Osteoblast (primary cell): ENCODE measurements around the gene RDH16. TPM values are rescaled to one million over a fixed set of nuclear protein-coding genes. Genes with fewer than 3 reads are reported as not detected.

Experiments
- DNase-seq: peaks from one replicate; pipeline ENCODE4 v3.0.0; 2011; ENCODE audit warnings: low spot score, mixed read lengths; ENCODE audit not compliant: insufficient read length; ENCODE audit errors: missing footprints
- H2AFZ ChIP-seq: 2 replicates; pipeline ENCODE4 v1.6.0; 2011; ENCODE audit warnings: mild to moderate bottlenecking, low read length
- H3K27ac ChIP-seq: 2 replicates; pipeline ENCODE4 v1.5.1; 2011; ENCODE audit warnings: mild to moderate bottlenecking, low read depth, low read length, moderate library complexity
- H3K27me3 ChIP-seq: 2 replicates; pipeline ENCODE4 v1.6.0; 2012; ENCODE audit warnings: mild to moderate bottlenecking, control low read depth, inconsistent platforms, low read length, moderate library complexity; ENCODE audit not compliant: insufficient read depth
- H3K36me3 ChIP-seq: 2 replicates; pipeline ENCODE4 v1.5.1; 2011; ENCODE audit warnings: mild to moderate bottlenecking, low read length, control low read depth, moderate library complexity; ENCODE audit not compliant: insufficient read depth
- H3K4me1 ChIP-seq: 2 replicates; pipeline ENCODE4 v1.5.1; 2011; ENCODE audit warnings: mild to moderate bottlenecking, low read length, control low read depth, moderate library complexity; ENCODE audit not compliant: insufficient read depth
- H3K4me2 ChIP-seq: 2 replicates; pipeline ENCODE4 v1.6.0; 2011; ENCODE audit warnings: mild to moderate bottlenecking, low read length; ENCODE audit not compliant: insufficient read depth
- H3K4me3 ChIP-seq: fragments of 200-600 bp; sonication (generic); 3 replicates; pipeline ENCODE4 v1.5.1; 2012; ENCODE audit warnings: mild to moderate bottlenecking, low read length, inconsistent platforms; ENCODE audit not compliant: insufficient read depth
- H3K79me2 ChIP-seq: 2 replicates; pipeline ENCODE4 v1.6.0; 2012; ENCODE audit warnings: mild to moderate bottlenecking, low read length, control low read depth, inconsistent platforms; ENCODE audit not compliant: insufficient read depth
- H3K9me3 ChIP-seq: 2 replicates; pipeline ENCODE4 v1.5.1; 2011; ENCODE audit warnings: low read depth, low read length, control low read depth
- H4K20me1 ChIP-seq: 2 replicates; pipeline ENCODE4 v1.6.0; 2012; ENCODE audit warnings: mild to moderate bottlenecking, low read length, control low read depth; ENCODE audit not compliant: insufficient read depth
- total RNA-seq: library from RNA; depleted of rRNA; stranded (reverse); fragments of >200 nt; gene quantifications from 2 replicates; pipeline ENCODE4 v1.2.3, GENCODE V29; 2012
- TF ChIP-seq, protein P1 (sequence below): IDR thresholded peaks from 2 replicates; pipeline ENCODE4 v1.5.1; 2011; ENCODE audit warnings: mild to moderate bottlenecking, low read depth, low read length, moderate library complexity; ENCODE audit errors: extremely low read depth

RDH16 gene, protein sequence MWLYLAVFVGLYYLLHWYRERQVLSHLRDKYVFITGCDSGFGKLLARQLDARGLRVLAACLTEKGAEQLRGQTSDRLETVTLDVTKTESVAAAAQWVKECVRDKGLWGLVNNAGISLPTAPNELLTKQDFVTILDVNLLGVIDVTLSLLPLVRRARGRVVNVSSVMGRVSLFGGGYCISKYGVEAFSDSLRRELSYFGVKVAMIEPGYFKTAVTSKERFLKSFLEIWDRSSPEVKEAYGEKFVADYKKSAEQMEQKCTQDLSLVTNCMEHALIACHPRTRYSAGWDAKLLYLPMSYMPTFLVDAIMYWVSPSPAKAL
- total RNA-seq, result under 0.01 TPM in 2 replicates

GRCh38 chr12:56957229-56958052 is at the start of gene RDH16:
TSS of gene RDH16 (minus strand) at chr12:56957608. CDS start at chr12:56957462, 146 bp downstream.
- no peak within 1 kb of the TSS for H3K4me3 ChIP-seq
- no peaks in the 10 kb centered on the region for H3K36me3 ChIP-seq
- no peaks in the 10 kb centered on the region for H3K9me3 ChIP-seq
- no peak within 1 kb of the TSS for H3K27ac ChIP-seq
- no peaks in the 10 kb centered on the region for H3K79me2 ChIP-seq
- peaks cover 24% of the 10 kb centered on the region for H3K27me3 ChIP-seq
- no peak within 1 kb of the TSS for H3K4me2 ChIP-seq
- no peaks in the 10 kb centered on the region for H4K20me1 ChIP-seq
- H2AFZ ChIP-seq, result no peak within 1 kb of the TSS
- no peaks in the 10 kb centered on the region for H3K4me1 ChIP-seq
- DNase-seq, result no peak
- TF ChIP-seq, protein P1, sequence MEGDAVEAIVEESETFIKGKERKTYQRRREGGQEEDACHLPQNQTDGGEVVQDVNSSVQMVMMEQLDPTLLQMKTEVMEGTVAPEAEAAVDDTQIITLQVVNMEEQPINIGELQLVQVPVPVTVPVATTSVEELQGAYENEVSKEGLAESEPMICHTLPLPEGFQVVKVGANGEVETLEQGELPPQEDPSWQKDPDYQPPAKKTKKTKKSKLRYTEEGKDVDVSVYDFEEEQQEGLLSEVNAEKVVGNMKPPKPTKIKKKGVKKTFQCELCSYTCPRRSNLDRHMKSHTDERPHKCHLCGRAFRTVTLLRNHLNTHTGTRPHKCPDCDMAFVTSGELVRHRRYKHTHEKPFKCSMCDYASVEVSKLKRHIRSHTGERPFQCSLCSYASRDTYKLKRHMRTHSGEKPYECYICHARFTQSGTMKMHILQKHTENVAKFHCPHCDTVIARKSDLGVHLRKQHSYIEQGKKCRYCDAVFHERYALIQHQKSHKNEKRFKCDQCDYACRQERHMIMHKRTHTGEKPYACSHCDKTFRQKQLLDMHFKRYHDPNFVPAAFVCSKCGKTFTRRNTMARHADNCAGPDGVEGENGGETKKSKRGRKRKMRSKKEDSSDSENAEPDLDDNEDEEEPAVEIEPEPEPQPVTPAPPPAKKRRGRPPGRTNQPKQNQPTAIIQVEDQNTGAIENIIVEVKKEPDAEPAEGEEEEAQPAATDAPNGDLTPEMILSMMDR, result no peak

GRCh38 chr12:57006809-57007475 is 49.5 kb upstream of the RDH16 start:
- no peak for DNase-seq
- peaks cover 29% of the 10 kb centered on the region for H3K4me1 ChIP-seq
- H3K27ac ChIP-seq, result no peak overlapping the region
- H3K36me3 ChIP-seq, result peaks cover 23% of the 10 kb centered on the region
- H3K9me3 ChIP-seq, result no peaks in the 10 kb centered on the region
- peak overlapping the region; percentile 90 for H2AFZ ChIP-seq
- TF ChIP-seq, protein P1, result no peak
- H3K79me2 ChIP-seq, result peaks cover 37% of the 10 kb centered on the region
- H4K20me1 ChIP-seq, result peaks cover 8% of the 10 kb centered on the region
- H3K4me3 ChIP-seq, result peak overlapping the region; percentile 62
- H3K27me3 ChIP-seq, result no peaks in the 10 kb centered on the region
- H3K4me2 ChIP-seq, result peak overlapping the region; percentile 72

DNA sequence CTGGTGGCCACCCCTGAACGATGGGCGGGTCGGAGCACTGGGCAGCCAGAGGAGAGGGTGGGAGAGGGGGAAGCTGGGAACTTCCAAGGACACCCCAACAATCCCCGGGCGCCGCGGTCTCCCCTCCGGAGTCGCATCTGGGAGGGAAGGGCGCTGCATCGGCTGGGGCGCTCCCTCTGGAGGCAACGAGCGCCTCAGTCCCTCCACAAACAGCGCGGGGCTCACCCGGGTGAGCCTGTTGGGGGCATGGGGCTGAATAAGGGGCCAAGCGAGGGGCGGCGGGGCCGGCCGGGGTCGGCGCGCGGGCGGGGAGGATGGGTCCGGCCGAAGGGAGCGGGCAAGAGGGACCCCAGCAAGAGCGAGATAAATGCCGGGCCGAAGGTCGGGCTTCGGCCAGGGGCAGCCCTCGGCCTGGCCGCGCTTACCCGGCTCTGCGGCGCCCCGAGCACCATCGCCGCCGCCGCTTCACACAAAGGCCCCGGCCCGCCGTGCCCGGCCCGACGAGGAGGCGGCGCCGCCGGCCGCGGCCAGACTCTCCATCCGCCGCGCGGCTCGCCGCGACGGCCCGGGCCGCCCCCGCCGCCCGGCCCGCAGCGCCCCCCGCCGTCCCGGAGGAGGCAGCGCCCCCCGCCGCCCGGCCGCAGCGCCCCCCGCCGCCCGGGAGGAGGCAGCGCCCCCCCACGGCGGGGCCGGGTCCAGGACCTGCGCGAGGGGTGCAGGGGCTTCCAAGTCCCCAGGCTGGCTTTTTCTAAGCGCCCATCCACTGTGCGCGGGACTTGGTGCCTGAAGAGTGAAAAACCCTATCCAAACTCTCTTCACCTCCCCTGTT is 48.8 kb upstream of the RDH16 start, which contains the start of gene ZBTB39:
ZBTB39 (minus strand) TSS at position 567 of the 829 bp plus-strand sequence. CDS start 1,629 bp downstream, outside the sequence.
- Histone ChIP-seq H3K4me1 (peaks cover 23% of the 10 kb centered on the region), H2AFZ (peak within 1 kb of the TSS; percentile 90), H3K4me2 (peak within 1 kb of the TSS; percentile 93), H3K27me3 (no peaks in the 10 kb centered on the region), H3K9me3 (no peaks in the 10 kb centered on the region), H3K36me3 (peaks cover 26% of the 10 kb centered on the region), H3K79me2 (peaks cover 41% of the 10 kb centered on the region), H4K20me1 (peaks cover 12% of the 10 kb centered on the region), H3K27ac (peak within 1 kb of the TSS; percentile 18), H3K4me3 (peak within 1 kb of the TSS; percentile 82)
- peak; percentile 99 for DNase-seq
- TF ChIP-seq, protein P1, result peak; percentile 37
